GM19455 (cell line): ENCODE results near the gene TMPRSS15.

ENCODE experiments used
- ATAC-seq: cut with Tn5 transposase; IDR thresholded peaks from one replicate; pipeline ENCODE4 v1.9.1; 2021; ENCODE audit not compliant: unreplicated experiment

TMPRSS15 gene

GRCh38 chr21:18350216-18350615 lies 53.4 kb downstream of the TMPRSS15 start:
- no peak for ATAC-seq

GRCh38 chr21:18349468-18349867 lies 54.1 kb downstream of the TMPRSS15 start:
- ATAC-seq, result no peak

GRCh38 chr21:18340387-18340942 lies 63.1 kb downstream of the TMPRSS15 start:
- no peak for ATAC-seq

- ATAC-seq, result no peak
These were observed 67.8 kb downstream of the TMPRSS15 start for GRCh38 chr21:18335651-18336236.

- ATAC-seq, result no peak
These were observed 69.5 kb downstream of the TMPRSS15 start for GRCh38 chr21:18334066-18334465.

- ATAC-seq, result no peak
These were observed 85.4 kb downstream of the TMPRSS15 start for GRCh38 chr21:18318156-18318555.

- no peak for ATAC-seq
These were observed 105.4 kb downstream of the TMPRSS15 start for GRCh38 chr21:18298228-18298627.

GRCh38 chr21:18294100-18294499 lies 109.5 kb downstream of the TMPRSS15 start:
- ATAC-seq, result no peak

GRCh38 chr21:18289876-18290275 lies 113.7 kb downstream of the TMPRSS15 start:
- ATAC-seq, result no peak

GRCh38 chr21:18285379-18285778 lies 118.2 kb downstream of the TMPRSS15 start:
- ATAC-seq, result no peak

GRCh38 chr21:18275781-18276180 lies 127.8 kb downstream of the TMPRSS15 start:
- ATAC-seq, result no peak

GRCh38 chr21:18274370-18274769 lies 129.2 kb downstream of the TMPRSS15 start:
- ATAC-seq, result no peak

- ATAC-seq, result no peak
These were observed 130.2 kb downstream of the TMPRSS15 start for GRCh38 chr21:18273400-18273799.

- no peak for ATAC-seq
These were observed 133.7 kb downstream of the TMPRSS15 start for GRCh38 chr21:18269856-18270255.

GRCh38 chr21:18268906-18269305 lies 134.7 kb downstream of the TMPRSS15 start:
- no peak for ATAC-seq

GRCh38 chr21:18267496-18267895 lies 136.1 kb downstream of the TMPRSS15 start:
- ATAC-seq, result no peak

GRCh38 chr21:18265944-18266343 lies 137.6 kb downstream of the TMPRSS15 start:
- no peak for ATAC-seq

- no peak for ATAC-seq
These were observed 149.8 kb downstream of the TMPRSS15 start for GRCh38 chr21:18253799-18254198.

- ATAC-seq, result no peak
These were observed 150.4 kb downstream of the TMPRSS15 start for GRCh38 chr21:18253221-18253620.

GRCh38 chr21:18252680-18253079 lies 150.9 kb downstream of the TMPRSS15 start:
- ATAC-seq, result no peak

- no peak for ATAC-seq
These were observed 151.3 kb downstream of the TMPRSS15 start for GRCh38 chr21:18252256-18252655.

GRCh38 chr21:18251065-18251464 lies 152.5 kb downstream of the TMPRSS15 start:
- no peak for ATAC-seq

GRCh38 chr21:18249672-18250071 lies 153.9 kb downstream of the TMPRSS15 start:
- no peak for ATAC-seq
